Loucy (cell line): ENCODE data around the gene RAB31.

Experiments
- H2AFZ ChIP-seq: fragments of 200-600 bp; sonication (generic); 2 replicates; pipeline ENCODE4 v1.6.0; 2016; ENCODE audit warnings: antibody characterized with exemption, mild to moderate bottlenecking, low read length, moderate library complexity
- H3F3A ChIP-seq: fragments of 200-600 bp; 2 replicates; pipeline ENCODE4 v1.6.0; 2016; ENCODE audit warnings: antibody characterized with exemption, low read depth, mild to moderate bottlenecking
- H3K27me3 ChIP-seq: fragments of 200-600 bp; sonication (generic); 2 replicates; pipeline ENCODE4 v1.6.1; 2014; ENCODE audit warnings: low read length, mild to moderate bottlenecking; ENCODE audit not compliant: insufficient read depth, poor library complexity, severe bottlenecking
- H3K36me3 ChIP-seq: fragments of 200-600 bp; sonication (generic); 2 replicates; pipeline ENCODE4 v1.6.1; 2016; ENCODE audit warnings: low read length; ENCODE audit not compliant: insufficient read depth
- H3K4me1 ChIP-seq: fragments of 200-600 bp; sonication (generic); 2 replicates; pipeline ENCODE4 v1.5.1; 2014; ENCODE audit warnings: low read length, mild to moderate bottlenecking; ENCODE audit not compliant: insufficient read depth, poor library complexity, severe bottlenecking
- H3K4me2 ChIP-seq: fragments of 200-600 bp; sonication (generic); 2 replicates; pipeline ENCODE4 v1.6.0; 2014; ENCODE audit warnings: antibody characterized with exemption, low read length, low read depth, mild to moderate bottlenecking; ENCODE audit not compliant: poor library complexity, severe bottlenecking
- H3K4me3 ChIP-seq: fragments of 200-600 bp; sonication (generic); 2 replicates; pipeline ENCODE4 v1.5.1; 2014; ENCODE audit warnings: low read length, mild to moderate bottlenecking, mixed read lengths; ENCODE audit not compliant: poor library complexity, severe bottlenecking
- H3K79me2 ChIP-seq: fragments of 200-600 bp; sonication (generic); 2 replicates; pipeline ENCODE4 v1.6.1; 2014; ENCODE audit warnings: low read length; ENCODE audit not compliant: insufficient read depth
- H3K9ac ChIP-seq: fragments of 200-600 bp; sonication (generic); 2 replicates; pipeline ENCODE4 v1.6.0; 2014; ENCODE audit warnings: mild to moderate bottlenecking, low read depth, low read length, moderate library complexity; ENCODE audit not compliant: poor library complexity, severe bottlenecking
- H3K9me2 ChIP-seq: fragments of 200-600 bp; sonication (generic); replicated peaks from 2 replicates; pipeline ENCODE4 v1.6.1; 2016; ENCODE audit warnings: low read depth, low read length, mixed read lengths
- H3K9me3 ChIP-seq: fragments of 200-600 bp; sonication (generic); 2 replicates; pipeline ENCODE4 v1.6.1; 2014; ENCODE audit warnings: mild to moderate bottlenecking, antibody characterized with exemption, low read length, low read depth; ENCODE audit not compliant: insufficient read depth
- H4K20me1 ChIP-seq: fragments of 200-600 bp; sonication (generic); 2 replicates; pipeline ENCODE4 v1.6.0; 2014; ENCODE audit warnings: antibody characterized with exemption, low read length, mild to moderate bottlenecking; ENCODE audit not compliant: insufficient read depth, poor library complexity, severe bottlenecking
- EZH2phosphoT487 ChIP-seq: fragments of 200-600 bp; IDR thresholded peaks from 2 replicates; pipeline ENCODE4 v1.6.1; 2018; ENCODE audit warnings: antibody characterized with exemption, mild to moderate bottlenecking, moderate library complexity, borderline replicate concordance
- TF ChIP-seq, protein P1 (sequence below): fragments of 200-600 bp; sonication (generic); conservative IDR thresholded peaks from 2 replicates; pipeline ENCODE4 v1.5.1; 2014; ENCODE audit warnings: mild to moderate bottlenecking, antibody characterized with exemption, low read length

Gene RAB31

GRCh38 chr18:9851511-9851910, 143.4 kb downstream of the RAB31 start:
- Histone ChIP-seq H3K4me1 (peaks cover 8% of the 10 kb centered on the region), H2AFZ (no peak overlapping the region), H3K79me2 (no peaks in the 10 kb centered on the region), H3K4me2 (no peak overlapping the region), H4K20me1 (no peaks in the 10 kb centered on the region), H3F3A (no peaks in the 10 kb centered on the region), H3K9ac (no peak overlapping the region), H3K36me3 (no peaks in the 10 kb centered on the region), H3K4me3 (no peak overlapping the region), H3K9me2 (no peaks in the 10 kb centered on the region), H3K27me3 (no peaks in the 10 kb centered on the region), H3K9me3 (no peaks in the 10 kb centered on the region)
- TF ChIP-seq EZH2phosphoT487: no peak
- TF ChIP-seq, protein P1, sequence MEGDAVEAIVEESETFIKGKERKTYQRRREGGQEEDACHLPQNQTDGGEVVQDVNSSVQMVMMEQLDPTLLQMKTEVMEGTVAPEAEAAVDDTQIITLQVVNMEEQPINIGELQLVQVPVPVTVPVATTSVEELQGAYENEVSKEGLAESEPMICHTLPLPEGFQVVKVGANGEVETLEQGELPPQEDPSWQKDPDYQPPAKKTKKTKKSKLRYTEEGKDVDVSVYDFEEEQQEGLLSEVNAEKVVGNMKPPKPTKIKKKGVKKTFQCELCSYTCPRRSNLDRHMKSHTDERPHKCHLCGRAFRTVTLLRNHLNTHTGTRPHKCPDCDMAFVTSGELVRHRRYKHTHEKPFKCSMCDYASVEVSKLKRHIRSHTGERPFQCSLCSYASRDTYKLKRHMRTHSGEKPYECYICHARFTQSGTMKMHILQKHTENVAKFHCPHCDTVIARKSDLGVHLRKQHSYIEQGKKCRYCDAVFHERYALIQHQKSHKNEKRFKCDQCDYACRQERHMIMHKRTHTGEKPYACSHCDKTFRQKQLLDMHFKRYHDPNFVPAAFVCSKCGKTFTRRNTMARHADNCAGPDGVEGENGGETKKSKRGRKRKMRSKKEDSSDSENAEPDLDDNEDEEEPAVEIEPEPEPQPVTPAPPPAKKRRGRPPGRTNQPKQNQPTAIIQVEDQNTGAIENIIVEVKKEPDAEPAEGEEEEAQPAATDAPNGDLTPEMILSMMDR: no peak

- Histone ChIP-seq H2AFZ (no peak overlapping the region), H3F3A (no peaks in the 10 kb centered on the region), H3K27me3 (no peaks in the 10 kb centered on the region), H3K9me2 (no peaks in the 10 kb centered on the region), H4K20me1 (no peaks in the 10 kb centered on the region), H3K9ac (no peak overlapping the region), H3K9me3 (no peaks in the 10 kb centered on the region), H3K4me3 (no peak overlapping the region), H3K4me1 (peaks cover 8% of the 10 kb centered on the region), H3K36me3 (no peaks in the 10 kb centered on the region), H3K79me2 (no peaks in the 10 kb centered on the region), H3K4me2 (no peak overlapping the region)
- TF ChIP-seq, protein P1: no peak
- no peak for TF ChIP-seq EZH2phosphoT487
Measured at GRCh38 chr18:9852266-9853081, 144.4 kb downstream of the RAB31 start.

DNA sequence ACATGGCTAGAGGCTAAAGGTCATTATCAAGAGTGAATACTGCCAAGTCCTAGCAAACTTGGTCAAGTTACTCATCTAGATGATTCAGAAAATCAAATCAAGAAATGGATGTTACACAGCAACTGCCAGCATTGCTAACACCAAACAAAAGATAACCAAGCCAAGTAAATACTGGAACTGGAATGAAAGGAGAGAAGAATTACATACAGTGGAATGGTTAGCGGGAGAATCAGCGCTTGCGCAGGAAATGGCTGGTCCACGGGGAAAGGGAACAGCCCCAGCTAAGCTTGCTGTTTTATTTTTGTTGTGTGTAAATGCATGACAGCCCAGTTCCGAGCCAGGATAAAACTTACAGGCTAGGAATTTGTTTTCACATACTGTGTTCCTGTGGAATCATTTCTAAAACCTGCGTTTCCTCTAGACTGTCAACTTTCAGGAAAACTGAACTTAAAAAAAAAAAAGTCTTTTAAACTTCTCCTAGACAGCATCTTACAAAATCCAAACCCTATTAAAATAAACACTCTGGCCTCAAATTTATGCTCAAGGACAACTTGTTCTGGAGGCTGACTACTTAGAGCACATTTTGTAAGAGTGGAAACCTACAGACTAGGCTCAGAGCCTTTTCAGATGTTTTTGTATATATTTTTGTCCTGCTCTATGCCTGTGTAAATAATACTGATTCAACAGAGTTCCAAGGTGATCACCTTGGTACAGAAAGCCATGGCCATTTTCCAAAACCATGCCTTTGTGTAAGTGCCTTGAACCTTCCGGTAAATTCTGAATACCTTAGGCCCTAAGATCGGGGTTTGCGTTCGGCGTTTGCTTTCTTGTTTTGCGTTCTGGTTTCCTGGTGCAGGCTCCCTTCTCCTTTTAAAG, 146.9 kb downstream of the RAB31 start:
- H3K36me3 ChIP-seq: no peaks in the 10 kb centered on the region
- H3K4me3 ChIP-seq: no peak overlapping the region
- no peaks in the 10 kb centered on the region for H3K9me2 ChIP-seq
- H4K20me1 ChIP-seq: no peaks in the 10 kb centered on the region
- no peak for TF ChIP-seq EZH2phosphoT487
- TF ChIP-seq, protein P1: no peak
- no peaks in the 10 kb centered on the region for H3K27me3 ChIP-seq
- H3K9me3 ChIP-seq: no peaks in the 10 kb centered on the region
- peaks cover 19% of the 10 kb centered on the region for H3K4me1 ChIP-seq
- H3F3A ChIP-seq: no peaks in the 10 kb centered on the region
- H3K9ac ChIP-seq: no peak overlapping the region
- H3K4me2 ChIP-seq: no peak overlapping the region
- H3K79me2 ChIP-seq: no peaks in the 10 kb centered on the region
- H2AFZ ChIP-seq: no peak overlapping the region
